ENCODE results near the gene SBF1. TPM values are rescaled to one million over a fixed set of nuclear protein-coding genes. Genes with fewer than 3 reads are reported as not detected.

Gene SBF1
- total RNA-seq, 1 experiment from 2014 or later: 82.1 TPM

DNA sequence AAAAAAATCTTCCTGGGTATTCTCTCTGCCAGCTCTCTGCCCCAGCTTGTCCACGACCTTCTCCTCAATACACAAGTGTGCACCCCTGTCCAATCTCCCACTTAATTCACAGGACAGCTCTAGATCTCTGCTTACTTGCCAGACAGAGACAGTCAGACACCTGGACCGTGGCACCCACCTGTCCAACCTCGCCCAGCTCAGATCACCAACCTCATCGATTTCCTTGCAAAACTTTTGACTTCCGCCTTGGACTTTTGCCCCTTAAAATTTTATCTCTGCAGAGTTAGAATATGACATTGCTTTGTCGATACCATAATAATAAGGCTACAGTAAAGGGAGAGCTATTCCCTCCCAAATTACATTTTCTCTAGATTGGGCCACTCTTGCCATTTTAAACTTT is 22.3 kb upstream of the SBF1 start:
- ChIA-PET CTCF (interaction anchor here (0.6 to 2.4 kb wide), 16 partner anchors 9 to 348 kb away, joined by 3 to 8 read pairs (median 4); partner anchors contain the start of genes HDAC10 and SCO2), POLR2A (interaction anchor here (1.2 kb wide), 1 partner anchor 125 kb away, joined by 3 read pairs; no protein-coding TSS in a partner anchor)
- DNase-seq (ENCODE audit: unreplicated experiment): no peak
- H3K4me1 Mint-ChIP-seq (ENCODE audit: insufficient read depth, unreplicated experiment): peaks cover 7% of the 10 kb centered on the region
- TF ChIP-seq, protein P1, sequence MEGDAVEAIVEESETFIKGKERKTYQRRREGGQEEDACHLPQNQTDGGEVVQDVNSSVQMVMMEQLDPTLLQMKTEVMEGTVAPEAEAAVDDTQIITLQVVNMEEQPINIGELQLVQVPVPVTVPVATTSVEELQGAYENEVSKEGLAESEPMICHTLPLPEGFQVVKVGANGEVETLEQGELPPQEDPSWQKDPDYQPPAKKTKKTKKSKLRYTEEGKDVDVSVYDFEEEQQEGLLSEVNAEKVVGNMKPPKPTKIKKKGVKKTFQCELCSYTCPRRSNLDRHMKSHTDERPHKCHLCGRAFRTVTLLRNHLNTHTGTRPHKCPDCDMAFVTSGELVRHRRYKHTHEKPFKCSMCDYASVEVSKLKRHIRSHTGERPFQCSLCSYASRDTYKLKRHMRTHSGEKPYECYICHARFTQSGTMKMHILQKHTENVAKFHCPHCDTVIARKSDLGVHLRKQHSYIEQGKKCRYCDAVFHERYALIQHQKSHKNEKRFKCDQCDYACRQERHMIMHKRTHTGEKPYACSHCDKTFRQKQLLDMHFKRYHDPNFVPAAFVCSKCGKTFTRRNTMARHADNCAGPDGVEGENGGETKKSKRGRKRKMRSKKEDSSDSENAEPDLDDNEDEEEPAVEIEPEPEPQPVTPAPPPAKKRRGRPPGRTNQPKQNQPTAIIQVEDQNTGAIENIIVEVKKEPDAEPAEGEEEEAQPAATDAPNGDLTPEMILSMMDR (IDR thresholded peaks at IDR 0.05; ENCODE audit: unreplicated experiment): no peak
- no peaks in the 10 kb centered on the region for H3K36me3 Mint-ChIP-seq (ENCODE audit: insufficient read depth, unreplicated experiment)
- H3K27me3 Mint-ChIP-seq (ENCODE audit: insufficient read depth, unreplicated experiment): no peaks in the 10 kb centered on the region
- BruUV-seq (replicated peaks): no TSS peak
- H3K4me3 Mint-ChIP-seq (ENCODE audit: unreplicated experiment): no peak overlapping the region
- no peak overlapping the region for H3K27ac Mint-ChIP-seq (ENCODE audit: low read depth, unreplicated experiment)
- no peaks in the 10 kb centered on the region for H3K9me3 Mint-ChIP-seq (ENCODE audit: unreplicated experiment)
- intact Hi-C loops (cut with micrococcal nuclease): loop anchor here (5.0 to 10.0 kb wide), 2 partner anchors 245 to 352 kb away; partner anchors contain the start of gene HDAC10

DNA sequence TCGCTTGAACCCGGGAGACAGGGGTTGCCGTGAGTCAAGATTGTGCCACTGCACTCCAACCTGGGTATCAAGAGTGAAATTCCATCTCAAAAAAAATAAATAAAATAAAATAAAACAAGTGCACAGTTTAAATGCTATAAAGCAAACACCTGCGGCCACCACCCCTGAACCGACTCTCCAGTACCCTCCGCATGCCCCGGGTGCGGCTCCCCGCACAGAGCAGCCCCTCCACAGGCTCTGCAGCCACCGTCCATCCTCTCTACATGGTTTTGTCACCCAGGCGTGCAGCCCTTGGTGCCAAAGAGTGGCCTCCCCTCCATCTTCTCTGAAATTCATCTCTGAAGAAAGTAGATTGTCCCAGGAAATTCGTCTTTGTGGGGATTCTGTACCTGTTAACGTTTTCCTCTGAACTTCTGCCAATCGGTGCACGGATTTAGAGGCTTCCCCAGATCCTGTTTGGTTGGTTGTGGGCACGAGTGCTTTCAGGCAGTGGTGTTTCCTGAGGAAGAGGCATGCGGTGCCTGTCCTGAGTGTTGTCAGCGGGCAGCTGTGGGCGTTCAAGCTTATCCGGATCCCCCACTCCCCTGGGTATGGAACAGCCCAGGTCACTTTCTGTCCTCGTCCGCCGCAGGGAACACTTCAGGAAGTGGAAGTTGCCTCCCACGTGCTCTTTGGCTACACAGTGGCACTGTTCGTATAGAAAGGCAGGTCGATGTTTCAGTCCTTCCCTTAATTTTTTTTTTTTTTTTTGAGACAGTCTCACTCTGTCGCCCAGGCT is 15.9 kb upstream of the SBF1 start:
- Mint-ChIP-seq H3K27ac (ENCODE audit: low read depth, unreplicated experiment) (no peak overlapping the region), H3K27me3 (ENCODE audit: insufficient read depth, unreplicated experiment) (no peaks in the 10 kb centered on the region), H3K36me3 (ENCODE audit: insufficient read depth, unreplicated experiment) (no peaks in the 10 kb centered on the region), H3K4me1 (ENCODE audit: insufficient read depth, unreplicated experiment) (peaks cover 7% of the 10 kb centered on the region), H3K4me3 (ENCODE audit: unreplicated experiment) (no peak overlapping the region), H3K9me3 (ENCODE audit: unreplicated experiment) (no peaks in the 10 kb centered on the region)
- no TSS peak for BruUV-seq (replicated peaks)
- ChIA-PET POLR2A (no interaction called here), CTCF (interaction anchor here (0.7 kb wide), 1 partner anchor 26 kb away, joined by 3 read pairs; no protein-coding TSS in a partner anchor)
- TF ChIP-seq, protein P1 (IDR thresholded peaks at IDR 0.05; ENCODE audit: unreplicated experiment): no peak
- intact Hi-C loops (cut with micrococcal nuclease): loop anchor here (10.0 kb wide), 1 partner anchor 346 kb away; no protein-coding TSS in a partner anchor
- DNase-seq (ENCODE audit: unreplicated experiment): no peak

DNA sequence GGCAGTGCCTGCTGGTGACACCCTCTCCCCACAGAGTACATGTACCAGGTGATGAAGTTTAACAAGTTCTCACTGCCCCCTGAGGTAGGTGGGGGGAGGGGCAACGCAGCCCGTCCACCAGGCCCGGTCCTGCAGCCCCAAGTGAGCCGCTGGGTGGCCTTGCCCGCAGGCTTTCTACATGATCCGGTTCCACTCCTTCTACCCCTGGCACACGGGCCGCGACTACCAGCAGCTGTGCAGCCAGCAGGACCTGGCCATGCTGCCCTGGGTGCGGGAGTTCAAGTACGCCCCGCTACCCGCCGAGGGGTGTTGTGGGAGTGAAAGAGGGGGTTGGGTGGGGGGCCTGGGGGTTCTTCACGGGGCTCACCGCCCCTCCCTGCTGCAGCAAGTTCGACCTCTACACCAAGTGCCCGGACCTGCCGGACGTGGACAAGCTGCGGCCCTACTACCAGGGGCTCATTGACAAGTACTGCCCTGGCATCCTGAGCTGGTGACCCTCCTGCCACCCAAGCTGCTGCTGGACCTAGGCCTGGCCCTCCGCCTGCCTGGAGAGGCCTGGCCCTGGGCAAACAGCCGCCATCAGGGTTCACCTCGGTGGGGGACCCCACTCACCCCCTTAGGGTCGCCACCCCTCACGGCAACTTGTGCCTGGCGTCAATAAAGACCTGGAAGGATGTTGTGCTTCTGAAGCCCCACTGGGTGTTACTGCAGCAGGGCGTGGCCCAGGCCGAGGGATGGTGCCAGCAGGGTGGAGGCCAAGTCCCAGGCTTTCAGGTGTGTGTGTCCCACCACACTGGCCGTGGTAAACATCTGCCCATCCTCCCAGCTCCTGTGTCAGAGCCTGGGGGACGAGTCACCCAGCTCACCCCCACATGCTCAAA is 14.8 kb upstream of the SBF1 start:
- intact Hi-C loops (cut with micrococcal nuclease): loop anchor here (10.0 kb wide), 1 partner anchor 345 kb away; no protein-coding TSS in a partner anchor
- no TSS peak for BruUV-seq (replicated peaks)
- TF ChIP-seq, protein P1 (IDR thresholded peaks at IDR 0.05; ENCODE audit: unreplicated experiment): no peak
- Mint-ChIP-seq H3K4me3 (ENCODE audit: unreplicated experiment) (no peak overlapping the region), H3K27me3 (ENCODE audit: insufficient read depth, unreplicated experiment) (no peaks in the 10 kb centered on the region), H3K36me3 (ENCODE audit: insufficient read depth, unreplicated experiment) (no peaks in the 10 kb centered on the region), H3K27ac (ENCODE audit: low read depth, unreplicated experiment) (no peak overlapping the region), H3K9me3 (ENCODE audit: unreplicated experiment) (no peaks in the 10 kb centered on the region), H3K4me1 (ENCODE audit: insufficient read depth, unreplicated experiment) (peaks cover 15% of the 10 kb centered on the region)
- DNase-seq (ENCODE audit: unreplicated experiment): no peak
- POLR2A ChIA-PET: no interaction called here
- CTCF ChIA-PET: interaction anchor here (0.9 kb wide), 1 partner anchor 9 kb away, joined by 4 read pairs; no protein-coding TSS in a partner anchor

DNA sequence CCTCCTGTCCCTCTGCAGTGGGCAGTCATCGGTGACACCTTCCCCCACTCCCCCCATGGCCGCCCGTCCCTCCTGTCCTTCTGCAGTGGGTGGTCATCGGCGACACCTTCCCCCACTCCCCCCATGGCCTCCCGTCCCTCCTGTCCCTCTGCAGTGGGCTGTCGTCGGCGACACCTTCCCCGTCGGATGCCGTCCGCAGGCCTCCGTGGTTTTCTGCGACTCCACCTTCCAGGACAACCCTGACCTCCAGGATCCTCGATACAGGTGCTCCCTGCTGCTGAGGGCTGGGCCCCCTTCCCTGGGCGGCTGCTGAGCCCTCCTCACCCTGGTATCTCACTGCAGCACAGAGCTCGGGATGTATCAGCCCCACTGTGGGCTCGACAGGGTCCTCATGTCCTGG is 14.1 kb upstream of the SBF1 start:
- DNase-seq (ENCODE audit: unreplicated experiment): no peak
- Mint-ChIP-seq H3K4me3 (ENCODE audit: unreplicated experiment) (no peak overlapping the region), H3K4me1 (ENCODE audit: insufficient read depth, unreplicated experiment) (peaks cover 15% of the 10 kb centered on the region), H3K36me3 (ENCODE audit: insufficient read depth, unreplicated experiment) (no peaks in the 10 kb centered on the region), H3K9me3 (ENCODE audit: unreplicated experiment) (no peaks in the 10 kb centered on the region), H3K27ac (ENCODE audit: low read depth, unreplicated experiment) (no peak overlapping the region), H3K27me3 (ENCODE audit: insufficient read depth, unreplicated experiment) (no peaks in the 10 kb centered on the region)
- ChIA-PET POLR2A (no interaction called here), CTCF (interaction anchor here (0.9 kb wide), 1 partner anchor 9 kb away, joined by 4 read pairs; no protein-coding TSS in a partner anchor)
- BruUV-seq (replicated peaks): no TSS peak
- intact Hi-C loops (cut with micrococcal nuclease): no loop called here
- TF ChIP-seq, protein P1 (IDR thresholded peaks at IDR 0.05; ENCODE audit: unreplicated experiment): no peak
